HG02943 (cell line): Measurements from ENCODE around the gene SCO2.

Source experiments
- ATAC-seq: cut with Tn5 transposase; IDR thresholded peaks from one replicate; pipeline ENCODE4 v1.9.1; 2021; ENCODE audit warnings: mild to moderate bottlenecking, low read depth, moderate library complexity; ENCODE audit not compliant: unreplicated experiment

Gene SCO2

DNA sequence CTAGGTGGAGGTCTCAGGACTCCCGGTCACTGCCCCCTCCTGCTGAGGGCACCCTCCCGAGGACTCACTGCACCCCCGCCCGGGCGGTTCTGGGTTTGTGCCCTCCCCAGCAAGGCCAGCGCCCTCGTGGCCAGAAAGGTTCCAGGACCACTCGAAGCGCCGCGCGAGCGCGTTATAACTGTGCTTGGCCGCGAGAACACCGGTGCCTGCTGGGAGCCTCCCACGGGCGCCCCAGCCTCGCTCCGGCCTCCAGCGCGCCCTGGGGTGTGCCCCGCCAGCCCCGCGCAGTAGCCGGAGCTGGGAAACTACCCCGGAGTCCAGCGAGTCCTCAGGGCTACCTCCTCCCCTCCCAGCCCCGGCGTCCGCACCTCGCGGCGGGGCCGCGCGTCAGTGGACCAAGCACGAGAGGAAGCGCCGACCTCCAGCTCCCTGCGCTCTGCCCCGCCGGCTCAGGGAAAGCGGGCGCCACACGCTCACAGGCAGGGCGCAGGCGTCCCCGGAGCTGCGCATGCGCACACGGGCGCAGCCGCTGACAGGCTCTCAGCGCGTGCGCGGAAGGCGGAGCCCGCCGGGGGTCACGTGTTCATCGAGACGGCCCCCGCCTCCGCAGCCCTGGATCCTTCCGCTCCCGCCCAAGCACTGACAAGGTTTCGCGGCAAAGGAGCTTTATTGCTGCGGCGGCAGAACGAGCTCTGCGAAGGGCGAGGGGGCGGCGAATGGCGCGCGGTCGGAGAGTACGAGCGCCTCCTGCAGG is at the start of gene SCO2:
SCO2 (minus strand) TSS at position 495 of the 754 bp plus-strand sequence. CDS start 1,187 bp downstream, outside the sequence.
- peak; percentile 34 for ATAC-seq

DNA sequence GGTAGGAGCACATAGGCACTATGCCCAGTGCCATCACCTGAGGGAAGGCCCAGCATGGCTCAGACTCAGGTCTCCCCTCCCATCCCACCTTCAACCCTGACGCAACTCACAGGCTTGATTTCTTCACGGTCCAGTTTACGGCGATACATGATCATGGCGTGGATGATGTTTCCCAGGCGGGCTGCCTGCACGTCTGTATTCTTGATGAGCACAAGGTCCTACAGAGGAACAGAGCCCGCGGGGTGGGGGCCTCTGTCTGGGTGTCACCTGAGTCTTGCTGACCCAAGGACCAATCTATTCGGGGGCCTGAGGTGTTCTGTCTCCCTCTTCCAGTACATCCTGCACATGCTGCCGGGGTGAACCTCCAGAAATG is 49.0 kb upstream of the SCO2 start:
- no peak for ATAC-seq

- ATAC-seq: no peak
Observed at GRCh38 chr22:50573491-50574382, 48.3 kb upstream of the SCO2 start.

GRCh38 chr22:50572965-50573364 is 47.6 kb upstream of the SCO2 start:
- ATAC-seq: no peak

DNA sequence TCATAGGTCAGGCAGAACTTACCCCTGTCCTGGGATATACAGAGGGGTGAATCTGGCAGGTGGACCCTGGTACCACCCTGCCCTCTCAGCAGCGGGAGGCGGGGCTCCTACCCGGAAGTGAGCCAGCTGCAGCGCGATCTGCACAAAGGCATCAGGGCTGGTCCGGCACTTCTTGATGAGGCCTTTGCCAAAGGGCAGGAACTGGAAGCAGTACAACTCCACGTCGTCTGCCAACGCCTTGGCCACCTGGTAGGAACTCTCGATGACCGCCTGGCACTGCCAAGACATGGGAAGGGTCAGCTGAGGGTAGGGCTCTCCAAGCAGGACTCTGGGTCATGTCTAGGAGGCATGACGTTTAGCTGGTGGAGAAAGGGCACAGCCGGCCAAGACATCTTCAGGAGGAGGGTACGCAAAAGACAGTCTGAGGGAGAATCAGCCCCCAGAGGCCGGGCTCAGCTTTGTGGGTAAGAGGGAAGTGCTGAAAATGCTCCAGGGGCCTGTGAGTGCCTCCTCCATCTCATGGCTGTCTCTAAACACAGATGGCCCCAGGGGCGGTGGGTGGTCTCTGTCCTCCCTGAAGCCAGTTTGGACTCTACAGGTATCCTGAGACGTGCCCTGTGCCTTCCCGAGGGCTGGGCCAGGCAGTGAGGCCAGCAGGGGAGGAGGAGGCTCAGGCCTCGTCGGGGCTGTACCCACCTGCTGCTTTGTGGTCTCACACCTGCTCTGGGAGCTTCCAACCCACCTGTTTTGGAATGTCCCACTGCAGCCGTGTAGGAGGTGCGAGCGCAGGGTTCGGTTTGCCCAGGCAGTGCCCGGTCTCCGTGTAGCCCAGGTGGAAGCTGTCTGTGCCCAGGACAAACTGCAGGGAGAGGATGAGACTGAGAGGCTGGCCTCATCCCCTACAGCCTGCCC is 46.1 kb upstream of the SCO2 start:
- ATAC-seq: no peak

- ATAC-seq: no peak
Observed at GRCh38 chr22:50570861-50571260, 45.5 kb upstream of the SCO2 start.

DNA sequence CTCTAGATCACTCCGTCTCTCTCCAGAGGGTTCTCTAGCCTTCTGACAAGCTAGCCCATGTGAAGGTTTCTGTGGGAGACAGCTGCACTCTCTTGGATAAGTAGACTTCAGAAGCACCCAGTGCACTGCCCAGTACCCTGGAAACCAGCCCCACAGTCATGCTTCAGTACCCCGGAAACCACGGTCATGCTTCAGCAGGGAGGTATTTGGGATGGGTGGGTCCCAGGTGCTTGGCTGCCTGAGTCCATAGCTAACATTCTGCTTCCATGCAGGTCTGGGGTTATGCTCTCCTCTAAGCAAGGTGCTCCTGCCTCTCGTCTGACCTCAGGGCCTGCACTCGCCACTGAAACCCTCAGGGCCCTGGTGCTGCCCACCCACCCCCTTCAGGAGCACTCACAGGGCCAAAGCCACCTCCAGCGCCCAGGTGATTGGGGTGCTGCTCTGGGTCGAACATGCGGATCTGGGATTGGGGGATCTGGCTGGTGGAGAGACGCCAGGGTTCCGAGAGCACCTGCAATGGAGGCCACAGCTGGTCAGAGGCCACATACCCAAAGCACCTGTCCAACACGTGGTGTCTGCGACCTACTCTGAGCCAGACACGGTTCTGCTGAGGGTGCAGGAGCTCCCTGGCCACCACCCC is 44.6 kb upstream of the SCO2 start:
- ATAC-seq: no peak

GRCh38 chr22:50569041-50569459 is 43.7 kb upstream of the SCO2 start:
- no peak for ATAC-seq

DNA sequence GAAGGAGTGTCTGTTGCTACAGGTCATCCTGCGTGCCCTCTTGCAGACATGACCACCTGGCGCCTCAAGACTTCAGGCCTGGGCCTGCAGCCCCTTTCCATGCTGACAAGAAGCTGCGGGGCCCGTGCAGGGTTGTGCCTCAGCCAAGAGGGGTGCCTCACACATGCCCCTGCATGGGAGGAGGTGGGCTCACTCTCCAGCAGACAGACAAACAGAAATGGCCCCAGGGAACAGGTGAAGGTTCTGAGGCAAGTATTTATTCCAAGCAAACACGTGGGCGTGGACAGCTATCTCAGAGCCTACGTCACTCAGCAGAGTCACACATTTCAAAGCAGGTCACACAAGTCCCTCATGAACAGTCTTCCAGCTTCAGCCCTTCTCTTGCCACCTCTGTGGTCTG is 43.2 kb upstream of the SCO2 start:
- no peak for ATAC-seq

- no peak for ATAC-seq
Observed at GRCh38 chr22:50567721-50568252, 42.4 kb upstream of the SCO2 start.

DNA sequence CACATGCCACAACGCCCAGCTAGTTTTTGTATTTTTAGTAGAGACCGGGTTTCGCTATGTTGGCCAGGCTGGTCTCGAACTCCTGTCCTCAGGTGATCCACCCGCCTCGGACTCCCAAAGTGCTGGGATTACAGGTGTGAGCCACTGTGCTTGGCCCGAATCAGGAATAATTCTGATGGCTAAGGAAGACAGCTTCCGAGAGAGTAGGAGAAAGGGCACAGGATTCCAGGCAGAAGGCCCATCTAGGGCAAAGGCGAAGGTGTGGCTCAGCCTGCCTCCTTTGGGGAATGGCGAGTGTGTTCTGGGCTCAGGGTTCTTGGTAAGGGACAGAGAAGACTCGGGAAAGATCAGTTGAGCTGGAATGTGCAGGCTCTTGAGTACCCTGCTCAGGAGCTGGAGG is 38.9 kb upstream of the SCO2 start:
- no peak for ATAC-seq

- no peak for ATAC-seq
Observed at GRCh38 chr22:50563413-50564160, 38.2 kb upstream of the SCO2 start.

DNA sequence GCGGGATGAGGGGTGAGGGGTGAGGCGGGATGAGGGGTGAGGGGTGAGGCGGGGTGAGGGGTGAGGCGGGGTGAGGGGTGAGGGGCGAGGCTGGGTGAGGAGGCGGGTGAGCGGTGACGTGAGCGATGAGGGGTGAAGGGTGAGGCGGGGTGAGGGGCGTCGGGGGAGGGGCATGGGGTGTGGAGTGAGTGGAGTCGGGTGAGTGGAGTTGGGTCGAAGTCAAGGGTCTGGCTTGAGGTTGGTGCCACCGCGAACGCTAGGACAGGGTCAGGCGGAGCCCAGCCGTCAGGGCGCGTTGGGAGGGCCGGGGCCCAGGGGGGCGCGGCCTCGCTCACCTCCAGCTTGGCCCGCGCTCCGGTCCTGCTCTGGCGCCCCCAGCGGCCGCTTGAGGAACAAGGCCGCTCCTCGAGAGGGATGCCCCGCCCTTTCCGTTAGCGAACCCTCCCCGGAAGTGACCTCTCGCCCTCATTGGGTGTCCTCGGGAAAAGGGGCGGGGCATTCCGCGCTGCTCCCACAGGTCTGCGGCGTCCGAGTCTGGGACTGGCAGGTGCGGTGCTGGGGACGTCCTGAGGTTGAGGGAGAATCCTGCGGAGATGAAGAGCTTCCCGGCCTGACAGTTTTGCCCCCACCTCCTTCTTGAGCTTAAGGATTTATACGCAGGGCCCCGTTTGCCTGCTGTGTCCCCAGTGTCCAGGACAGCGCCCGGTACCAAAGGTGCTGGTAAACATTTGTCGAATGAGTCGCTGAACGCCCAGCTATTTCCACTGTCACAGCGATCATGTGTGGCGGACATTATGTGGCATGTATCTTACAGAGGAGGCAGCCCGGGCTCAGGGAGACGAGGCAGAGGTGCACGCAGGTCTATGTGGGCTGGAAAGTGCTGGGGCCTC is 37.4 kb upstream of the SCO2 start, which contains the start of gene SYCE3:
SYCE3 (minus strand) TSS at position 397 of the 890 bp plus-strand sequence. CDS start 6,514 bp downstream, outside the sequence.
- peak; percentile 70 for ATAC-seq

- ATAC-seq: no peak
Observed at GRCh38 chr22:50561401-50562358, 36.3 kb upstream of the SCO2 start.

DNA sequence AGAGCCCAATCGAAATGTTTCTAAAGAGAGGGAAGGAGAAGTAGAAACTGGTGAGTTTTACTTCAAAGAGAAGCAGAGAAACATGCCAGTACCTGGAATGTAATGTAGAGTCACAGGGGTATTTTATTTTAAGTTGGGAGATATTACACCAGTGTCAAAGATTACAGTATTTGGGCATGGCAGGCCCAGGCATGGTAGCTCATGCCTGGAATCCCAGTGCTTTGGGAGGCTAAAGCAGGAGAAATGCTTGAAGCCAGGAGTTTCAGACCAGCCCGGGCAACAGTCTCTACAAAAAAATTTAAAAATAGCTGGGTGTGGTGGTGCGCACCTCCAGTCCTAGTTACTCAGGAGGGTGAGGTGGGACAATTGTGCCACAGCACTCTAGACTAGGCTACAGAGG is 34.6 kb upstream of the SCO2 start:
- no peak for ATAC-seq

- ATAC-seq: no peak
Observed at GRCh38 chr22:50556703-50557102, 31.3 kb upstream of the SCO2 start.

DNA sequence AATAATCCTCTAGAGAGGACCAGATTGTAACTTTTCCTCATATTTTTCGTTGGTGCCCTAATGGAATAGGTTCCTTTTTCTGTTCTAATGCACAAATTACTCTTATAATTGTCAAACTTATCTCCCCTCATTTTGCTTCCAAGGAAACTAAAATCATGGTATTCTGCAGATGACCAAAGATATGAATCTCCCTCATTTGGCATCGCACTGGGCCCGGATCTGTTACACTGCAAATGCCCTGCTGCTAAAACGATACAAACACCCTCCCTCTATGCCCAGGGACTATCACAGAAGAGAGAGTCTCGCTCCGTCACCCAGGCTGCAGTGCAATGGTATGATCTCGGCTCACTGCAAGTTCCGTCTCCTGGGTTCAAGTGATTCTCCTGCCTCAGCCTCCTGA is 27.9 kb upstream of the SCO2 start:
- no peak for ATAC-seq
